22Rv1 (cell line): Measurements from ENCODE around the gene SLC1A2.

Experiments
- CTCF ChIP-seq: fragments of 450-650 bp; IDR thresholded peaks from 2 replicates; pipeline ENCODE4 v1.5.1; 2017; ENCODE audit warnings: mild to moderate bottlenecking
- ZFX ChIP-seq: fragments of 450-650 bp; IDR thresholded peaks from 2 replicates; pipeline ENCODE4 v1.6.1; 2017; ENCODE audit warnings: antibody characterized with exemption, borderline replicate concordance

- TF ChIP-seq CTCF (no peak), ZFX (no peak)
These were observed 35.0 kb upstream of the SLC1A2 start for GRCh38 chr11:35454362-35454761.
